GM19193 (cell line): ENCODE data around the gene PACSIN3.

Source experiments
- POLR2A ChIP-seq: IDR thresholded peaks from 4 replicates; pipeline ENCODE4 v1.6.1; 2011; ENCODE audit not compliant: insufficient read depth, insufficient read length; ENCODE audit errors: extremely low read depth

Gene PACSIN3

GRCh38 chr11:47152953-47153950 lies 33.0 kb downstream of the PACSIN3 start:
- TF ChIP-seq POLR2A = no peak

DNA sequence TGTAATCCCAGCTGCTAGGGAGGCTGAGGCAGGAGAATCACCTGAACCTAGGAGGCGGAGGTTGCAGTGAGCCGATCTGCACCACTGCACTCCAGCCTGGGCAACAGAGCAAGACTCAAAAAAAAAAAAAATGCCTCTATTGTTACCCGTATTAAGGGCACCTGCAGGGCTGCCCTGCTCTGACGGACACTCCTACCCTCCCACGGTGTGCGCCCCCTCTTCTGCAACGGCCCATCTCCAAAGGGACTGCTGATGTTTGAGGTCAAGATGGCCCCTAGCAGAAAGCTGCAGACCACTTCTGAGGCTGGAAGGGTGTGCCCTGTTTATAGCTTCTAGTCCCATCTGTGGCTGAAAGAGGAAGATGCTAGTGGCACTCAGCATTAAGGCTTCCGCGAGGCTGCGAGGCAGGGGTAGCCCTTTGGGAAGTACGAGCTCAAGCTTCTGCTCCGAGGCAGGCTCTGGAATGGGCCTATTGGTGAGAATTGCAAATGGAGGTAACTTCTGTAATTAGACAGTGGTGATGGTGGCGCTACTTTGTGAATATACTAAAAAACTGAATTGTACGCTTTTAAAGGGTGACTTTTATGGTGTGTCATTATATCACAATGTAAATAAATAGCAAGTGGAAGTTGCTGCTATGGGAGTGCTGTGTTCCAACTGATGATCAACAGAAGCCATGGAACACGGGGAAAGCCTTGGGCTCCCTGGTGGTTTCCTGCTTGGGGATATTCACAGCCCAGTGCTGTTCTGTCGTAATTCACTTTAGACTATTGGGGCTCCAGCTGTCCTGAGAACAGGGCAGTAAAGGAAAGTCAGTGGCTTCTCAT lies 33.9 kb downstream of the PACSIN3 start:
- no peak for TF ChIP-seq POLR2A

DNA sequence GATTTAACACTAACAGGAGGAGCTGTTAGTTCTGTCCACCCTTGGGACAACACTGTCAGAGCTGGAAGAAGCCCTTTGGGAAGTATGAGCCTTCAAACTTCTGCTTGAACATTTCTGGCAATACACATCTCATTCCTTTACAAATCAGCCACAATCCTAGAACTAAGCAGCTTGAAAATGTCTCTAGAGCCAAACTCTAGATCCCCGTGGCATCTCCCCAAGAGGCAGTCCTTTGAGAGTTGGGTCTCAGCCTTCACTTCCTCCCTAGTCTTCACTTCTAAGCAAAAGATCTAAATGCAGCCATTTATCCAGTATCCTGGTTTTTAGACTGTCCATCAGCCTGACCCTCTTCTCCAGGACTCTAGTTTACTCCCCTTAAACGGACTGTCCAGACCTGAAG lies 36.5 kb downstream of the PACSIN3 start:
- no peak for TF ChIP-seq POLR2A

DNA sequence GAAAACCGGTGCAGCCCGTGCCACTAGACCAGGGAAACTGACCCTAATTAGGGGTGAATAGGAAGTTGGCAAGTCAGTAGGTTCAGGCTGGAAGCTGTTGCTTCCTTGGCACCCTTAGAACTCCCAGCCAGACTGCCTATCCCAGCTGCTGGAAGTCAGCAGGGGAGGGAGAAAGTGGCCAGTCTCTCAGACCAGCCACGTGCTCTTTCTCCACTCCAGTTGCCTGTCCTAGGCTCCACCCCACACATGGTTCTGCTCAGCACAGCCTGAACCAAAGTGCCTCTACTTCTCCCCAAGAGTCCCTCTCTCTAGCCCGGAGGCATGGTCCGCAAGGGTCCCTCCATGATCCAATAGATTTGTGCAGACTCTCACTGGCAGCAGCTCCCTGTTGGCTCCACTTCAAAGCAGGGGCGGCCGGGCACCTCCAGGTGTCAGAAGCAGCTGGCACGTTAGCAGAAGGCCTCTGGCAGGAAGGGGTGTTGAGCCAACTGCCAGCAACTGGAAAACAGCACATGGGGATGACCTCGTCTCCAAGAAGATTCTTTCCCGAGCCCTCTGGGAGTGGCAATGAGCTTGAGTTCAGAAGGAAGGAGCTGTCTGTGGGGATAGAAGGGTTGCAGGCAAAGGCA lies 37.2 kb downstream of the PACSIN3 start:
- TF ChIP-seq POLR2A = no peak

GRCh38 chr11:47148270-47148669 lies 38.0 kb downstream of the PACSIN3 start:
- no peak for TF ChIP-seq POLR2A

- TF ChIP-seq POLR2A = no peak
These were observed 38.6 kb downstream of the PACSIN3 start for GRCh38 chr11:47147681-47148080.

GRCh38 chr11:47147250-47147649 lies 39.0 kb downstream of the PACSIN3 start:
- TF ChIP-seq POLR2A = no peak

GRCh38 chr11:47144541-47144940 lies 41.7 kb downstream of the PACSIN3 start:
- no peak for TF ChIP-seq POLR2A

- TF ChIP-seq POLR2A = no peak
These were observed 42.9 kb downstream of the PACSIN3 start for GRCh38 chr11:47143322-47143721.

- no peak for TF ChIP-seq POLR2A
These were observed 46.4 kb downstream of the PACSIN3 start for GRCh38 chr11:47139878-47140277.

DNA sequence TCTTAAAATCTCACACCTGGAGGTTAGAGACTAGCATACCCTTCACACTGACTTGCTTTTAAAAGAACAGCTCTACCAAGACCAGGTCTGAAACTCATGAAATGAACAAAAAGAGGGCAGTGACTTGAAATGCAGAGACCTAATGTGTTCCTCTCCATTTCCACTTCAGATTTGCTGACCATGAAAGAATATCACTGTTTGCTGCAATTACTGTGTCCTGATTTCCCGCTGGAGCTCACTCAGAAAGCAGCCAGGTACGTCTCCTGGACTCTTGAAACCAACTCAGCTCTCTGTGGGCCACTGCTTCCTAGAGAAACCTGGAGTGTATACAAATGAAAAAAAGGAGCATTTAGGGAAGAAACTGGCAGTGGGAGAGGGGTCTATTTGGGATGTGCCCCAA lies 48.8 kb downstream of the PACSIN3 start:
- no peak for TF ChIP-seq POLR2A

GRCh38 chr11:47136921-47137320 lies 49.3 kb downstream of the PACSIN3 start:
- TF ChIP-seq POLR2A = no peak

- TF ChIP-seq POLR2A = no peak
These were observed 49.9 kb downstream of the PACSIN3 start for GRCh38 chr11:47136327-47136726.

DNA sequence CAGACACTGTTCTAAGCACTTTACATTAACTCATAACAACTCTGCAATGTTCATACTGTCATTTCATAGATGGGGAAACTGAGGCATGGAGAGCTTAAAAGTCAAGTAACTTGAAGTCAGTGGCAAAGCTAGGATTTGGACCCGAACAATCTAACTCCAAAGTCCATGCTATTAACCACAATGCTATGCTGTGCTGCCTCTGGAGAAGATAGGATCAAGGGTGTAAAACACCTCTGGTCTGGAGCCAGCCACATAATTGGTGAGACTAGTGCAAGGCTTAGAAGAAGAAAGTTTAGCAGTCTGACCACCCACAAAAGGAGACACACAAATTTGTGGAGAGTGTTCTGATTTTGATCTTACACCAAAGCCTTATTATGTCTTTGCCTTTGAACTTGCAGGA lies 53.3 kb downstream of the PACSIN3 start:
- TF ChIP-seq POLR2A = no peak

GRCh38 chr11:47132490-47132889 lies 53.7 kb downstream of the PACSIN3 start:
- no peak for TF ChIP-seq POLR2A
